ENCODE measurements around the gene NCOA7.

Gene NCOA7

GRCh38 chr6:125826695-125827463 is 36.1 kb downstream of the NCOA7 start:
- POLR2A ChIA-PET = no interaction called here
- no peak for TF ChIP-seq CTCF (IDR thresholded peaks at IDR 0.05; ENCODE audit: control extremely low read depth, extremely low read depth, low read depth, missing control alignments)
- CTCF ChIA-PET = interaction anchor here (1.1 to 2.4 kb wide), 2 partner anchors 10 to 11 kb away, joined by 3 to 7 read pairs; no protein-coding TSS in a partner anchor
- DNase-seq (ENCODE audit: extremely low spot score) = no peak

GRCh38 chr6:125827788-125828320 is 37.1 kb downstream of the NCOA7 start:
- CTCF ChIA-PET = interaction anchor here (1.1 to 2.3 kb wide), 2 partner anchors 10 kb away, joined by 3 to 10 read pairs; no protein-coding TSS in a partner anchor
- DNase-seq (ENCODE audit: extremely low spot score) = no peak
- no peak for TF ChIP-seq CTCF (IDR thresholded peaks at IDR 0.05; ENCODE audit: control extremely low read depth, extremely low read depth, low read depth, missing control alignments)
- POLR2A ChIA-PET = no interaction called here

- CTCF ChIA-PET = interaction anchor here (1.1 to 2.3 kb wide), 4 partner anchors 8 to 11 kb away, joined by 3 to 10 read pairs (median 7); no protein-coding TSS in a partner anchor
- no peak for TF ChIP-seq CTCF (IDR thresholded peaks at IDR 0.05; ENCODE audit: control extremely low read depth, extremely low read depth, low read depth, missing control alignments)
- POLR2A ChIA-PET = no interaction called here
- no peak for DNase-seq (ENCODE audit: extremely low spot score)
These were observed 37.8 kb downstream of the NCOA7 start for GRCh38 chr6:125828476-125829039.

- no peak for TF ChIP-seq CTCF (IDR thresholded peaks at IDR 0.05; ENCODE audit: control extremely low read depth, extremely low read depth, low read depth, missing control alignments)
- ChIA-PET POLR2A (no interaction called here), CTCF (interaction anchor here (1.3 to 2.3 kb wide), 4 partner anchors 9 to 21 kb away, joined by 3 to 10 read pairs (median 7); no protein-coding TSS in a partner anchor)
- DNase-seq (ENCODE audit: extremely low spot score) = no peak
These were observed 38.7 kb downstream of the NCOA7 start for GRCh38 chr6:125829433-125829832.

GRCh38 chr6:125831659-125832058 is 40.9 kb downstream of the NCOA7 start:
- ChIA-PET CTCF (interaction anchor here (1.0 to 2.3 kb wide), 4 partner anchors 41 to 125 kb away, joined by 3 to 10 read pairs (median 5); partner anchors contain the start of genes HINT3 and NCOA7), POLR2A (no interaction called here)
- no peak for TF ChIP-seq CTCF (IDR thresholded peaks at IDR 0.05; ENCODE audit: control extremely low read depth, extremely low read depth, low read depth, missing control alignments)
- DNase-seq (ENCODE audit: extremely low spot score) = no peak

- ChIA-PET POLR2A (no interaction called here), CTCF (interaction anchor here (0.9 to 3.8 kb wide), 3 partner anchors 12 to 124 kb away, joined by 3 to 15 read pairs (median 9); partner anchors contain the start of gene HINT3)
- no peak for TF ChIP-seq CTCF (IDR thresholded peaks at IDR 0.05; ENCODE audit: control extremely low read depth, extremely low read depth, low read depth, missing control alignments)
- DNase-seq (ENCODE audit: extremely low spot score) = no peak
These were observed 41.8 kb downstream of the NCOA7 start for GRCh38 chr6:125832391-125833117.
